HG02870 (cell line): ENCODE measurements around the gene HSPA4.
A peak's percentile ranks its signal among the peaks of the same experiment; 100 is the strongest.
"Not testable (repeated sequence)": the region's sequence is repeated elsewhere in the genome, so short reads cannot be mapped to it uniquely, and the experiment has no call there.

Experiments
- ATAC-seq: cut with Tn5 transposase; IDR thresholded peaks from one replicate; pipeline ENCODE4 v1.9.1; 2021; ENCODE audit warnings: mild to moderate bottlenecking, moderate library complexity; ENCODE audit not compliant: unreplicated experiment

The HSPA4 gene

GRCh38 chr5:133051542-133052316 lies at the start of gene HSPA4:
HSPA4 (plus strand) TSS chr5:133052013; CDS start chr5:133052251, 238 bp downstream.
- peak; percentile 83 for ATAC-seq

- no peak for ATAC-seq
Measured at GRCh38 chr5:133006653-133007052, 45.2 kb upstream of the HSPA4 start.

GRCh38 chr5:133008455-133008854 lies 43.4 kb upstream of the HSPA4 start:
- ATAC-seq: not testable (repeated sequence)

GRCh38 chr5:133015466-133015865 lies 36.3 kb upstream of the HSPA4 start:
- ATAC-seq: no peak

- no peak for ATAC-seq
Measured at GRCh38 chr5:133017964-133018363, 33.8 kb upstream of the HSPA4 start.

- not testable (repeated sequence) for ATAC-seq
Measured at GRCh38 chr5:133019471-133019870, 32.3 kb upstream of the HSPA4 start.

- peak; percentile 93 for ATAC-seq
Measured at GRCh38 chr5:133025804-133026663, 25.8 kb upstream of the HSPA4 start, which contains the start of gene ZCCHC10. ZCCHC10 (minus strand) TSS chr5:133026549; CDS start chr5:133026537, 12 bp downstream.

- ATAC-seq: no peak
Measured at GRCh38 chr5:133026664-133027153, 25.1 kb upstream of the HSPA4 start.

- ATAC-seq: no peak
Measured at GRCh38 chr5:133029416-133029815, 22.4 kb upstream of the HSPA4 start.

GRCh38 chr5:133030343-133031005 lies 21.3 kb upstream of the HSPA4 start:
- no peak for ATAC-seq

- peak; percentile 61 for ATAC-seq
Measured at GRCh38 chr5:133032852-133033742, 18.7 kb upstream of the HSPA4 start.

- ATAC-seq: no peak
Measured at GRCh38 chr5:133034064-133034463, 17.7 kb upstream of the HSPA4 start.

GRCh38 chr5:133035224-133035623 lies 16.6 kb upstream of the HSPA4 start:
- no peak for ATAC-seq

GRCh38 chr5:133036677-133037076 lies 15.1 kb upstream of the HSPA4 start:
- ATAC-seq: not testable (repeated sequence)

GRCh38 chr5:133041157-133041784 lies 10.5 kb upstream of the HSPA4 start:
- ATAC-seq: no peak

GRCh38 chr5:133041910-133042309 lies 9.9 kb upstream of the HSPA4 start:
- no peak for ATAC-seq

- not testable (repeated sequence) for ATAC-seq
Measured at GRCh38 chr5:133046560-133046959, 5.3 kb upstream of the HSPA4 start.

GRCh38 chr5:133047404-133047803 lies 4.4 kb upstream of the HSPA4 start:
- no peak for ATAC-seq

GRCh38 chr5:133048993-133049725 lies 2.7 kb upstream of the HSPA4 start:
- no peak for ATAC-seq
